Thyroid gland (tissue), 4 donors: ENCODE data around the gene GIMAP5. TPM values are rescaled to one million over a fixed set of nuclear protein-coding genes. Genes with fewer than 3 reads are reported as not detected.

Source experiments
- DNase-seq, 2 donors: peaks; one replicate each; pipeline ENCODE4 v3.0.0-alpha.2; 2019
- H3K27ac ChIP-seq, 3 donors: fragments of 200-600 bp; sonication (generic); 1 replicate in 2 of 3; 2 replicates in 1 of 3; pipeline ENCODE4 v1.5.1; 2016 to 2019; ENCODE audit warnings: mild to moderate bottlenecking in 1 of 3, moderate library complexity in 1 of 3
- H3K27me3 ChIP-seq: fragments of 200-600 bp; sonication (generic); one replicate; pipeline ENCODE4 v1.5.1; 2019
- H3K36me3 ChIP-seq, 2 donors: fragments of 200-600 bp; sonication (generic); one replicate each; pipeline ENCODE4 v1.5.1; 2016 to 2019
- H3K4me1 ChIP-seq, 2 donors: fragments of 200-600 bp; sonication (generic); one replicate each; pipeline ENCODE4 v1.5.1; 2017 to 2019
- H3K4me3 ChIP-seq, 3 donors: fragments of 200-600 bp; sonication (generic); replicated peaks in 1 of 3; 1 replicate in 2 of 3; 2 replicates in 1 of 3; pipeline ENCODE4 v1.5.1; 2016; ENCODE audit warnings: mild to moderate bottlenecking in 1 of 3
- H3K9me3 ChIP-seq: fragments of 200-600 bp; sonication (generic); one replicate; pipeline ENCODE4 v1.5.1; 2017
- POLR2A ChIP-seq, 2 donors: fragments of 450-650 bp; IDR thresholded peaks; one replicate each; pipeline ENCODE4 v1.6.1; 2017; ENCODE audit warnings: antibody characterized with exemption in 2 of 2, mild to moderate bottlenecking in 2 of 2, moderate library complexity in 1 of 2
- WGBS, 2 donors: methylation state at CpG; one replicate each; pipeline ENCODE4 v1.1.5; 2017; 5-methylcytosine and 5-hydroxymethylcytosine counted together
- intact Hi-C: fragments of 100-400 bp; cut with DNase I; formaldehyde crosslinking; loops from one replicate; pipeline ENCODE4 v1.15.1; 2023
- total RNA-seq, 4 donors: library from RNA; depleted of rRNA; stranded (reverse); fragments of >200 nt; gene quantifications; one replicate each; pipeline ENCODE4 v1.2.3, GENCODE V29; 2016
- TF ChIP-seq, protein P1 (sequence below), 6 experiments: fragments of 200-600 bp in 3 of 6; fragments of 450-650 bp in 3 of 6; sonication (generic) in 3 of 6; IDR thresholded peaks; one replicate each; pipeline ENCODE4 v1.5.1; 2016 to 2019; ENCODE audit warnings: antibody characterized with exemption in 6 of 6, mild to moderate bottlenecking in 2 of 6, inconsistent platforms in 1 of 6, moderate library complexity in 1 of 6

The GIMAP5 gene
- total RNA-seq, 4 donors from 2014 or later: 25.3 to 80.6 (median 39.0) TPM

- no peak overlapping the region for H3K4me3 ChIP-seq
- peaks cover 0 to 5% of the 10 kb centered on the region in 2 donors for H3K36me3 ChIP-seq
- no peaks in the 10 kb centered on the region for H3K27me3 ChIP-seq
- intact Hi-C loops: loop anchor here (10.0 kb wide), 1 partner anchor 291 kb away; the partner anchor contains the start of gene GIMAP8
- no peaks in the 10 kb centered on the region for H3K9me3 ChIP-seq
- WGBS, 2 donors: 64 to 84% methylated on average over 3 of the region's 3 CpGs
- TF ChIP-seq POLR2A (IDR thresholded peaks at IDR 0.05): no peak
- TF ChIP-seq, protein P1, sequence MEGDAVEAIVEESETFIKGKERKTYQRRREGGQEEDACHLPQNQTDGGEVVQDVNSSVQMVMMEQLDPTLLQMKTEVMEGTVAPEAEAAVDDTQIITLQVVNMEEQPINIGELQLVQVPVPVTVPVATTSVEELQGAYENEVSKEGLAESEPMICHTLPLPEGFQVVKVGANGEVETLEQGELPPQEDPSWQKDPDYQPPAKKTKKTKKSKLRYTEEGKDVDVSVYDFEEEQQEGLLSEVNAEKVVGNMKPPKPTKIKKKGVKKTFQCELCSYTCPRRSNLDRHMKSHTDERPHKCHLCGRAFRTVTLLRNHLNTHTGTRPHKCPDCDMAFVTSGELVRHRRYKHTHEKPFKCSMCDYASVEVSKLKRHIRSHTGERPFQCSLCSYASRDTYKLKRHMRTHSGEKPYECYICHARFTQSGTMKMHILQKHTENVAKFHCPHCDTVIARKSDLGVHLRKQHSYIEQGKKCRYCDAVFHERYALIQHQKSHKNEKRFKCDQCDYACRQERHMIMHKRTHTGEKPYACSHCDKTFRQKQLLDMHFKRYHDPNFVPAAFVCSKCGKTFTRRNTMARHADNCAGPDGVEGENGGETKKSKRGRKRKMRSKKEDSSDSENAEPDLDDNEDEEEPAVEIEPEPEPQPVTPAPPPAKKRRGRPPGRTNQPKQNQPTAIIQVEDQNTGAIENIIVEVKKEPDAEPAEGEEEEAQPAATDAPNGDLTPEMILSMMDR (IDR thresholded peaks at IDR 0.05): no peak
- H3K4me1 ChIP-seq: no peaks in the 10 kb centered on the region
- DNase-seq: no peak
- no peak overlapping the region for H3K27ac ChIP-seq
Observed at GRCh38 chr7:150745876-150746275, 8.7 kb downstream of the GIMAP5 start.

GRCh38 chr7:150746921-150747320, 9.7 kb downstream of the GIMAP5 start:
- Histone ChIP-seq H3K27ac (no peak overlapping the region), H3K36me3 (no peaks in the 10 kb centered on the region), H3K4me1 (no peaks in the 10 kb centered on the region), H3K9me3 (no peaks in the 10 kb centered on the region), H3K4me3 (no peak overlapping the region), H3K27me3 (no peaks in the 10 kb centered on the region)
- no peak for DNase-seq
- intact Hi-C loops: loop anchor here (10.0 kb wide), 1 partner anchor 292 kb away; the partner anchor contains the start of gene GIMAP8
- 66 to 93% methylated on average over 4 to 6 of the region's 6 CpGs for WGBS, 2 donors
- TF ChIP-seq, protein P1 (IDR thresholded peaks at IDR 0.05): no peak
- no peak for TF ChIP-seq POLR2A (IDR thresholded peaks at IDR 0.05)

DNA sequence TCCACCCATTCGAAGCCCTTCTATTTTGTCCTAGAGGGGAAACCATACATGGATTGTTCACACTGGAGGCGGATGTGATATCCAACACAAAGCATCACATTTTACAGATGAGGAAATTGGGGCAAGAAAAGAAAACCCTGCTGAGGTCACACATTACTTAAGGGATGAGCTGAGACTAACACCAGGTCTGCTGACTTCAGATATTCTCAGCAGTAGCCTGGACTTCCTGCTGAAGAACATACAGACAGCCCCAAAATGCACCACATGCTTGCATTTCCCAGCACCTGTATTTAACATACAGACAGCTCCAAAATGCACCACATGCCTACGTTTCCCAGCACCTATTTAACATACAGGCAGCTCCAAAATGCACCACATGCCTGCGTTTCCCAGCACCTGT, 11.2 kb downstream of the GIMAP5 start:
- intact Hi-C loops: loop anchor here (10.0 kb wide), 1 partner anchor 294 kb away; the partner anchor contains the start of gene GIMAP8
- TF ChIP-seq, protein P1 (IDR thresholded peaks at IDR 0.05): no peak
- TF ChIP-seq POLR2A (IDR thresholded peaks at IDR 0.05): no peak
- no peaks in the 10 kb centered on the region for H3K27me3 ChIP-seq
- H3K9me3 ChIP-seq: no peaks in the 10 kb centered on the region
- 51 to 73% methylated on average over 4 of the region's 4 CpGs for WGBS, 2 donors
- H3K36me3 ChIP-seq: no peaks in the 10 kb centered on the region
- no peak overlapping the region for H3K4me3 ChIP-seq
- no peaks in the 10 kb centered on the region for H3K4me1 ChIP-seq
- no peak overlapping the region for H3K27ac ChIP-seq
- no peak for DNase-seq

DNA sequence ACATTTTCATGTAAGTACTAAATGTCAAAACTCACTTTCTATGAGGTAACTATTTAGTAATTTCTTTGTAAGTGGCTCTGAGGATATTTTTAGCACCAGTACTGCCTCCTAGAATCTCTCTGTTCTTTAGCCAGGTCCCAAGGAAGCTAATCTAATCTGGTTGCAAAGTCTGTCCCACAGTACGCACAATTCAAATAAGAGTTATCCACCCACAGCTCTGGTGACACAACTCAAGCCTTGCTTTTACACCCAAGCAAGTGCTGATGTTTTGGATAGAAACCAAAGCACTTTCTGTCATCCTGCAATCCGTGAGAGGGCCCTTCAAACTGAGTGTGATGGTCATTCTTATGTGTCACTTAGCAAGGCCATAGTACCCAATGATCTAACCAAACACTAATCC, 14.5 kb downstream of the GIMAP5 start:
- no peaks in the 10 kb centered on the region for H3K9me3 ChIP-seq
- H3K4me1 ChIP-seq: no peaks in the 10 kb centered on the region
- TF ChIP-seq, protein P1 (IDR thresholded peaks at IDR 0.05): no peak
- TF ChIP-seq POLR2A (IDR thresholded peaks at IDR 0.05): no peak
- no peaks in the 10 kb centered on the region for H3K27me3 ChIP-seq
- intact Hi-C loops: no loop called here
- no peak overlapping the region for H3K4me3 ChIP-seq
- no peak for DNase-seq
- no peaks in the 10 kb centered on the region for H3K36me3 ChIP-seq
- no peak overlapping the region for H3K27ac ChIP-seq
- 45 to 53% methylated on average over 2 of the region's 2 CpGs for WGBS, 2 donors

- Histone ChIP-seq H3K9me3 (no peaks in the 10 kb centered on the region), H3K27ac (no peak overlapping the region), H3K36me3 (no peaks in the 10 kb centered on the region), H3K27me3 (no peaks in the 10 kb centered on the region), H3K4me3 (no peak overlapping the region), H3K4me1 (no peaks in the 10 kb centered on the region)
- no peak for DNase-seq
- TF ChIP-seq, protein P1 (IDR thresholded peaks at IDR 0.05): no peak
- no peak for TF ChIP-seq POLR2A (IDR thresholded peaks at IDR 0.05)
- WGBS, 2 donors: 58 to 60% methylated on average over 6 of the region's 6 CpGs
- intact Hi-C loops: no loop called here
Observed at GRCh38 chr7:150753239-150753638, 16.0 kb downstream of the GIMAP5 start.
